HG03060 (cell line): ENCODE data around the gene DDX27.
"Not testable (repeated sequence)": the region's sequence is repeated elsewhere in the genome, so short reads cannot be mapped to it uniquely, and the experiment has no call there.

ENCODE experiments used
- ATAC-seq: cut with Tn5 transposase; IDR thresholded peaks from one replicate; pipeline ENCODE4 v1.9.1; 2021; ENCODE audit warnings: low read depth, moderate number of reproducible peaks; ENCODE audit not compliant: unreplicated experiment

The DDX27 gene

DNA sequence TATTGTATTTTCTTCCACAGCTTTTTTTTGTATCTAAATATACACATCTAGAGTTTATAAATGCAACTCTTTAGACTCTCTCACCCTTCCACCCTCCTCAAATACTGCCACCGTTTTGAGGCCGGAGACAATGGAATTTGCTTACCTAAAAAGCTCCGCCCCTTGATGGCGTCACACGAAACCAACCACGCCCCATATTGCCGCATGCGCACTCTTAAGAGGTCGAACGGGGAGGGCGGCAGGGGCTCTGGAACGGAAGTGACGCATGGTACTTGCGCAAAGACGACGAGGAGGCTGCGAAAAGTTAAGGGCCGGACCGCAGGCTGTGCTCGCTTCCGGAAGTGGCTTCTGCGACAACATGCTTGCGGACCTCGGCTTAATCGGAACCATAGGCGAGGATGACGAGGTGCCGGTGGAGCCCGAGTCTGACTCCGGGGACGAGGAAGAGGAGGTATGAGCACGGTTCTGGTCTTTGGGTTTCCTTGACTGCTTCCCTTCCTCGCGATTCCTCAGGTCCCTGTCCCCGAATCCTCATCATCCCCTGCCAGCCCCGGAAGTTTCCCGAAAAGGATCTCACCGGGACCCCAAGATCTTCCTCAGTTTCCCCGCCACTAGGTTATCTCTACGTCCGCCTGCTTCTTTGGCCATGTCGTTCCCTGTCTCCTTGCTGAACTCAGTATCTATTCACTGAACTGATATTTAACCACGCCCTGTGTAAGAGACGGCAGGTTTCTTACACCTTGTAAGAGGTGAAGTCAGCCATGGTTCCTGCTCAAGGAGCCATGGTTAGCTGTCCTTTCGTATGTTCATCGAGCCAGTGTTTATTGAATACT is at the start of gene DDX27:
Gene DDX27, plus strand, starts transcription at position 326 of the 833 bp plus-strand sequence. Its CDS starts 33 bp downstream, at position 359.
- peak; percentile 61 for ATAC-seq

DNA sequence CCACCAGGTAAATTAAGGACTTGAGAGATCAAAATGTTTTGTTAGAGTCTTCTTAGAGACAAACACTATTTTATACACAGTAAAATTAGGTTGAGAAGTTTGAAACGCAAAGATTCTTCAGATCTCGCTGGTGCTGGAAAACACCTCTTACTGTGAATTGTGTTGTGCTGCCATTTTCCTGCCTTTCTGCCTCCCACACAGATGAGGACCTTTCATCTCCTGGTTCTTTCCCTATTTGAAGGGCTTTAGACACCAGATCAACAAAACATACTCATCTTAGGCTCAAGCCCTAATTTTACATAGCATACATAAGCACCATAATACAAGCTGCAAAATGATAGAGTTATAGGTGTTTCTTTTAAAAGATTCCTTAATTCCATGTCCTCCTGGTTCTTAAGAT is 49.7 kb upstream of the DDX27 start:
- ATAC-seq = no peak

GRCh38 chr20:49170714-49171113 is 48.5 kb upstream of the DDX27 start:
- no peak for ATAC-seq

GRCh38 chr20:49171909-49172308 is 47.3 kb upstream of the DDX27 start:
- ATAC-seq = no peak

DNA sequence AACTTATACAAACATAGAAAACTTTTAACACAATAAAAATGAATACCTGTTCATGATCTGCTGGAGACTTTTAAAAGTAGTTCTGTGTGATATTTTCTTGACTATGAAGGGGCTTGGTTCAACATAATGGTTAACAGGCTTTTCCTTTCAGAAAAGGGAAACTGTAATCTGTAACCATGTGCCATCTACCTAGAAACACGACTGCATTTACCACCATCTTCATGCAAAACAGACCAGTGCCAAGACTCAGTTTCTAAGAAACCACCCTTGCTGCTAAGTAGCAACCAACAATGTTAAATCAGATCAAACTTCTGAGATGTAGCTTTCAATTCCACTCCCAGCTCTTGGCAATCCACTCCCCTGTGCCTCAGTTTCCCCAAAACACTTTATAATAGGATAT is 46.8 kb upstream of the DDX27 start:
- no peak for ATAC-seq

GRCh38 chr20:49174183-49174582 is 45.0 kb upstream of the DDX27 start:
- ATAC-seq = no peak

- no peak for ATAC-seq
Measured at GRCh38 chr20:49179368-49180277, 39.6 kb upstream of the DDX27 start.

DNA sequence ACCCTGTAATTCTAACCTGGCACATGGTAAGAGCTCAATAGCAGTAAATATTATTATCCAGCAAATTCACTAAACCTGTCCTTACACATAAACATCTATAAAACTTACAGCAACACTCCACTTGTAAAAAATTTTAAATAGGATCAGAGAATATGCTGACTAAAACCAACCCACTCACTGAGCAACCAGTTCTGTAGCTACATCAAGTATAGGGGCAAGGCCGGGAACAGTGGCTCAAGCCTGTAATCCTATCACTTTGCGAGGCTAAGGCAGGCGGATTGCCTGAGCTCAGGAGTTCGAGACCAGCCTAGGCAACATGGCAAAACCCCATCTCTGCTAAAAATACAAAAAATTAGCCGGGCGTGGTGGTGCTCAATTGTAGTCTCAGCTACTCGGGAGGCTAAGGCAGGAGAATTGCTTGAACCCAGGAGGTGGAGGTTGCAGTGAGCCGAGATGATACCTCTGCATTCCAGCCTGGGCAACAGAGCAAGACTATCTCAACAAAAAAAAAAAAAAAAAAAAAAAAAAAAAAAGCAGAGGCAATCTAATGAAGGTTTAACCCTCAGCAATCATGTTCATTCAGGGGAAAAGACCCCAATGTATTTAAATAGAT is 37.8 kb upstream of the DDX27 start:
- no peak for ATAC-seq

- ATAC-seq = no peak
Measured at GRCh38 chr20:49183444-49183843, 35.8 kb upstream of the DDX27 start.

DNA sequence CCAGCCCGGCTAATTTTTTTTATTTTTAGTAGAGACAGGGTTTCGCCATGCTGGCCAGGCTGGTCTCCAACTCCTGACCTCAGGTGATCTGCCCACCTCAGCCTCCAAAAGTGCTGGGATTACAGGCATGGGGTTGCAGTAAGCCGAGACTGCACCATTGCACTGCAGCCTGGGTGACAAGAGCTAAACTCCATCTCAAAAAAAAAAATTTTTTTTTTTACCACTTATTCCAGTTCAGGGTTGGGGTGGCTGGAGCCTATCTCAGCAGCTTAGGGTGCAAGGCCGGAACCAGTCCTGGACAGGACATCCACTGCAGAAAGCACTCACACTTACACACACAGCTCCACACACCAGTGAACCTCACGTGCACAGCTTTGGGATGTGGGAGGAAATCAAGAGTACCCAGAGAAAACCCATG is 35.1 kb upstream of the DDX27 start:
- not testable (repeated sequence) for ATAC-seq

- ATAC-seq = no peak
Measured at GRCh38 chr20:49184691-49185070, 34.5 kb upstream of the DDX27 start.

DNA sequence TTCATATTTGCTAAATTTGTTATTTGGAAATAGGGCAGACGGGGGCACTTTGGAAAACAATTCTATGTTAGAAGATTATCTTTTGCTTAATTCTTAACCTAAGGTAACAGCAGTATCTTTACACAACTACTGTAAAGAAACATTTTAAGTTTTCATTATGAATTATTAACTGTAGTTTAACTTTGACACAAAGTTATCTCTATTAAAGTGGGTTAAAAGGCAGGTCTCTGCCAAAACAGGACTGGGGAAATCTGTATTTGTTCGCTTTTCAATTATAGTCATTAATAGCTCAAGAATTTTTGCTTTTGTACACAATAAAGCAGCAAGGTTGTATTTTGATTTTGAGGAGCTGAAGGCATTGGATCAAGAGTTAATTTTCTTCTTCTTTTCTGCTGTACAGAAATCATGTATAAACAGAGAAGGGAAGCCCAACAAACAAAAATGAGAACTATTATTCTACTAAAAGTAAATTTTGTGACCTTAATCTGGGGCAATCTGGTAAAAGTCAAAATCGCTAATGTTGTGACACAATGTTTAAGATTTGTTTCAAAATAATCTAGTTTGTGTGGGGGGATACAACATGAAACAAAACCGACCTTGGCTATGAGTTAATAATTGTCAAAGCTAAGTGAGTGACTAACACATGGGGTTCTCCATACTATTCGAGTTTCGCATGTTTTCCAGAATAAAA is 34.0 kb upstream of the DDX27 start:
- ATAC-seq = no peak

GRCh38 chr20:49186535-49187329 is 32.5 kb upstream of the DDX27 start:
- ATAC-seq = no peak

DNA sequence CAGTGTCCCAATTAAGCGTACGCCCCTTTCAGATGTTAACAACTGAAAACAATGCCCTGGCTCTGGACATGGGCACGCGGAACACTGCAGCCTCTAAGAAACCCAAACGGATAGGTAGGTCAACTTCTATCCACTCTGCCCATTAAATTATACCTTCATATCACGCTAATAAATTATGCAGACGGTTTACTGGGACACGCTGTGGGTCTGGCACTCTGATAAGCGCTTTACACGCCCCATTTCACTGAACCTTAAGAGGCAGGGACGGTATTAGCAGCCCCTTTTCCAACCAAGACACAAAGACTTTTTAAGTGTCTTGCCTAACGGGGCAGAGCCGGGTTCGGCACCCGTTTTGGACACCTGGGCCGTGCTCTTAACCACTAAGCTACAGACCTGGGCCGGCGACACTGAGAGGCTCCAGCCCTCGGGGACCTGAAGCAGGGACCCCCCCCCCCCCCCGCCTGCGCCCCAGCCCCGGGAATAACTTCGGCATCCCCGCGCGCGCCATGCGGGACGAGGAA is 31.8 kb upstream of the DDX27 start:
- no peak for ATAC-seq

GRCh38 chr20:49187851-49188641 is 31.2 kb upstream of the DDX27 start, which contains the start of gene STAU1:
STAU1 (minus strand) TSS chr20:49188334; CDS start chr20:49166201, 22,133 bp downstream.
- no peak for ATAC-seq

- ATAC-seq = not testable (repeated sequence)
Measured at GRCh38 chr20:49192944-49193518, 26.2 kb upstream of the DDX27 start.

GRCh38 chr20:49199729-49200293 is 19.4 kb upstream of the DDX27 start:
- ATAC-seq = no peak

- no peak for ATAC-seq
Measured at GRCh38 chr20:49203011-49203410, 16.2 kb upstream of the DDX27 start.
